GM12878 (cell line): Measurements from ENCODE around the gene USPL1. TPM values are rescaled to one million over a fixed set of nuclear protein-coding genes. Genes with fewer than 3 reads are reported as not detected.

Source experiments
- CBX3 ChIP-seq: fragments of 200-600 bp; sonication (generic); IDR thresholded peaks from 2 replicates; pipeline ENCODE4 v1.6.1; 2016; ENCODE audit warnings: low read depth, borderline replicate concordance
- CHD1 ChIP-seq: IDR thresholded peaks from 2 replicates; pipeline ENCODE4 v1.6.1; 2012; ENCODE audit warnings: low read depth, low read length, improper control_type of control experiment
- E2F8 ChIP-seq: fragments of 450-650 bp; IDR thresholded peaks from 2 replicates; pipeline ENCODE4 v1.6.1; 2018; ENCODE audit warnings: mild to moderate bottlenecking, low read depth, moderate library complexity; ENCODE audit not compliant: partially characterized antibody
- IRF3 ChIP-seq: fragments of 450-650 bp; IDR thresholded peaks from 2 replicates; pipeline ENCODE4 v1.6.1; 2014; ENCODE audit warnings: mild to moderate bottlenecking
- MAX ChIP-seq: IDR thresholded peaks from 2 replicates; pipeline ENCODE4 v1.6.1; 2012; ENCODE audit warnings: low read depth, low read length, improper control_type of control experiment
- NRF1 ChIP-seq: conservative IDR thresholded peaks from 2 replicates; pipeline ENCODE4 v1.6.1; 2011; ENCODE audit warnings: mild to moderate bottlenecking, low read depth, low read length, improper control_type of control experiment
- RAD51 ChIP-seq: fragments of 450-650 bp; IDR thresholded peaks from 2 replicates; pipeline ENCODE4 v1.6.1; 2016; ENCODE audit warnings: moderate library complexity, mild to moderate bottlenecking, inconsistent platforms
- SREBF1 ChIP-seq: IDR thresholded peaks from 2 replicates; pipeline ENCODE4 v1.6.1; 2012; ENCODE audit warnings: mild to moderate bottlenecking, low read length
- SREBF2 ChIP-seq: IDR thresholded peaks from 2 replicates; pipeline ENCODE4 v1.6.1; 2012; ENCODE audit warnings: mild to moderate bottlenecking, low read length
- STAT1 ChIP-seq: fragments of 450-650 bp; conservative IDR thresholded peaks from 2 replicates; pipeline ENCODE4 v1.6.1; 2014; ENCODE audit warnings: antibody characterized with exemption, mild to moderate bottlenecking
- STAT3 ChIP-seq: IDR thresholded peaks from 2 replicates; pipeline ENCODE4 v1.6.1; 2011; ENCODE audit warnings: low read depth, low read length, improper control_type of control experiment
- TCF12 ChIP-seq: IDR thresholded peaks from 2 replicates; pipeline ENCODE4 v1.6.1; 2011; ENCODE audit warnings: low read depth, mild to moderate bottlenecking, low read length
- USF2 ChIP-seq: IDR thresholded peaks from 2 replicates; pipeline ENCODE4 v1.6.1; 2011; ENCODE audit warnings: low read depth, low read length, improper control_type of control experiment, borderline replicate concordance
- ZNF592 ChIP-seq: fragments of 450-650 bp; IDR thresholded peaks from 2 replicates; pipeline ENCODE4 v1.6.1; 2017; ENCODE audit warnings: mild to moderate bottlenecking, moderate library complexity
- ZNF687 ChIP-seq: fragments of 450-650 bp; IDR thresholded peaks from 2 replicates; pipeline ENCODE4 v1.6.1; 2017; ENCODE audit warnings: mild to moderate bottlenecking, moderate library complexity
- polyA plus RNA-seq, 11 experiments: library from polyadenylated mRNA; depleted of rRNA in 4 of 11; unstranded in 6 of 11; stranded (reverse) in 5 of 11; fragments of >200 nt; fragmentation: Nextera tagmentation in 4 of 11; fragmentation: Illumina TruSeq in 1 of 11; extraction: Ambion mirVana in 4 of 11; extraction: Trizol in 1 of 11; gene quantifications; 1 replicate in 1 of 11; 2 replicates in 10 of 11; pipeline versions ENCODE4 v1.2.1 to v1.2.3, GENCODE V29; 2011 to 2016; ENCODE audit warnings: inconsistent platforms in 2 of 11, missing spikeins in 2 of 11, low read depth in 1 of 11
- total RNA-seq, 4 experiments: library from RNA; depleted of rRNA in 3 of 4; stranded (reverse); fragments of >200 nt in 3 of 4; fragmentation: Illumina TruSeq in 1 of 4; extraction: Trizol in 1 of 4; gene quantifications; 2 replicates each; pipeline versions ENCODE4 v1.2.1 to v1.2.3, GENCODE V29; 2013 to 2021

The USPL1 gene
- total and polyA plus RNA-seq, 10 of the 15 experiments (the other 5 are each of a cell fraction or from before 2014, with no cell fraction given) = 7.9 to 23.2 (median 15.8) TPM

GRCh38 chr13:30673669-30674521, 56.2 kb downstream of the USPL1 start (continued):
- TF ChIP-seq RAD51 (peak; percentile 84; the same call in 1 of the 2 replicates), SREBF2 (peak; percentile 92), CBX3 (no peak), NRF1 (no peak), E2F8 (no peak), STAT3 (no peak), ZNF687 (peak; percentile 90), MAX (peak; percentile 67), SREBF1 (no peak), CHD1 (no peak), IRF3 (no peak), TCF12 (0 out of 2 replicates have a peak, but pooled peaks have one; percentile 14), USF2 (peak; percentile 22; the same call in 1 of the 2 replicates), ZNF592 (0 out of 2 replicates have a peak, but pooled peaks have one; percentile 60), STAT1 (peak; percentile 95; the same call in 1 of the 2 replicates)
